A549 (cell line): ENCODE data around the gene TMEM222.

Experiments used
- CBX2 ChIP-seq: fragments of 200-600 bp; sonication (generic); IDR thresholded peaks from 2 replicates; pipeline ENCODE4 v1.6.1; 2016; ENCODE audit warnings: low read depth, mild to moderate bottlenecking, borderline replicate concordance
- CTCF ChIP-seq: fragments of >200 bp; sonication (Bioruptor Twin); formaldehyde crosslinking; IDR thresholded peaks from 3 replicates; pipeline ENCODE4 v1.5.1; 2016
- EP300 ChIP-seq, 2 experiments: fragments of >200 bp; sonication (Bioruptor Twin); formaldehyde crosslinking; IDR thresholded peaks; 2 replicates in 1 of 2; 3 replicates in 1 of 2; pipeline ENCODE4 v1.6.1; 2016 to 2017
- KDM5A ChIP-seq: fragments of 200-600 bp; sonication (generic); IDR thresholded peaks from 2 replicates; pipeline ENCODE4 v1.6.1; 2016; ENCODE audit warnings: antibody characterized with exemption, mild to moderate bottlenecking
- MAFK ChIP-seq: fragments of 450-650 bp; IDR thresholded peaks from 2 replicates; pipeline ENCODE4 v1.6.1; 2014; ENCODE audit not compliant: partially characterized antibody
- MYC ChIP-seq: IDR thresholded peaks from 2 replicates; pipeline ENCODE4 v1.6.1; 2012; ENCODE audit warnings: mild to moderate bottlenecking, inconsistent platforms, low read length, improper control_type of control experiment, borderline replicate concordance
- NFE2L2 ChIP-seq: fragments of 150-350 bp; conservative IDR thresholded peaks from 2 replicates; pipeline ENCODE4 v1.6.1; 2014; ENCODE audit warnings: low read length
- PBX3 ChIP-seq: IDR thresholded peaks from 2 replicates; pipeline ENCODE4 v1.6.1; 2012
- RAD21 ChIP-seq, 2 experiments: fragments of >200 bp in 1 of 2; sonication (Bioruptor Twin) in 1 of 2; formaldehyde crosslinking in 1 of 2; IDR thresholded peaks in 1 of 2; conservative IDR thresholded peaks in 1 of 2; 2 replicates in 1 of 2; 3 replicates in 1 of 2; pipeline ENCODE4 v1.6.1; 2012 to 2018; ENCODE audit warnings: inconsistent platforms in 1 of 2
- RNF2 ChIP-seq: fragments of 200-600 bp; sonication (generic); IDR thresholded peaks from 2 replicates; pipeline ENCODE4 v1.6.1; 2016; ENCODE audit warnings: low read depth, mild to moderate bottlenecking, antibody characterized with exemption, moderate library complexity, borderline replicate concordance
- SMC3 ChIP-seq: fragments of >200 bp; sonication (Bioruptor Twin); formaldehyde crosslinking; IDR thresholded peaks from 3 replicates; pipeline ENCODE4 v1.6.1; 2018; ENCODE audit warnings: inconsistent platforms

- no peak for TF ChIP-seq CBX2
- no peak for TF ChIP-seq NFE2L2
- no peak for TF ChIP-seq MAFK
- no peak for TF ChIP-seq CTCF
- TF ChIP-seq MYC, result no peak
- no peak for TF ChIP-seq RNF2
- TF ChIP-seq SMC3, result no peak
- TF ChIP-seq KDM5A, result no peak
- TF ChIP-seq EP300 (IDR thresholded peaks at IDR 0.05), result no peak
- TF ChIP-seq PBX3, result no peak
- TF ChIP-seq RAD21 (conservative IDR thresholded peaks at IDR 0.05 in 1 of 2, IDR thresholded peaks at IDR 0.05 in 1 of 2), result no peak
Measured at GRCh38 chr1:27301582-27302199, 20.3 kb upstream of the TMEM222 start.
